Lower lobe of right lung (tissue), 2 donors: ENCODE data around the gene BBS10. TPM values are rescaled to one million over a fixed set of nuclear protein-coding genes. Genes with fewer than 3 reads are reported as not detected.
"Not testable (repeated sequence)": the region's sequence is repeated elsewhere in the genome, so short reads cannot be mapped to it uniquely, and the experiment has no call there.

Experiments
- ATAC-seq, 2 donors: fragments of 200-7000 bp; cut with Tn5 transposase; one replicate each; pipeline ENCODE4 v1.9.1; 2020 to 2022; ENCODE audit warnings: mild to moderate bottlenecking in 2 of 2, moderate library complexity in 2 of 2
- DNase-seq: peaks from one replicate; pipeline ENCODE4 v3.0.0-alpha.2; 2020
- H3K27ac ChIP-seq: fragments of 200-600 bp; one replicate; pipeline ENCODE4 v1.8.0; 2022
- H3K27me3 ChIP-seq: fragments of 200-600 bp; one replicate; pipeline ENCODE4 v1.8.0; 2022; ENCODE audit warnings: low read depth
- H3K36me3 ChIP-seq: fragments of 200-600 bp; one replicate; pipeline ENCODE4 v1.8.0; 2022; ENCODE audit warnings: mild to moderate bottlenecking
- H3K4me1 ChIP-seq: fragments of 200-600 bp; one replicate; pipeline ENCODE4 v1.8.0; 2022
- H3K4me3 ChIP-seq: fragments of 200-600 bp; one replicate; pipeline ENCODE4 v1.8.0; 2022; ENCODE audit warnings: mild to moderate bottlenecking
- H3K9me3 ChIP-seq: fragments of 200-600 bp; one replicate; pipeline ENCODE4 v1.8.0; 2022
- CTCF ChIP-seq: fragments of 200-600 bp; IDR thresholded peaks from one replicate; pipeline ENCODE4 v1.8.0; 2022; ENCODE audit warnings: antibody characterized with exemption, mild to moderate bottlenecking
- intact Hi-C: fragments of 100-400 bp; cut with DNase I; formaldehyde crosslinking; loops from one replicate; pipeline ENCODE4 v1.11.0; 2022
- total RNA-seq: library from RNA; stranded (reverse); fragmentation: NEBNext Ultra II Directional; extraction: Animal tissue kit (Norgen Biotek cat#: 25700); gene quantifications from one replicate; pipeline ENCODE4 v1.2.1, GENCODE V29; 2021
- donor health status: DM: no; HTN: yes; CAD: no; lungs with severe emphysema.

BBS10 gene
- total RNA-seq, 1 donor from 2014 or later = 13.4 TPM

- Histone ChIP-seq H3K36me3 (peaks cover 50% of the 10 kb centered on the region), H3K9me3 (peaks cover 6% of the 10 kb centered on the region), H3K27ac (no peak overlapping the region), H3K27me3 (no peaks in the 10 kb centered on the region), H3K4me3 (no peak overlapping the region), H3K4me1 (no peaks in the 10 kb centered on the region)
- intact Hi-C loops = no loop called here
- TF ChIP-seq CTCF = no peak
- no peak for DNase-seq
- ATAC-seq = no peak
Observed at GRCh38 chr12:76366163-76366562, 17.9 kb upstream of the BBS10 start.

GRCh38 chr12:76364131-76364530 is 15.9 kb upstream of the BBS10 start:
- DNase-seq, H3K27ac ChIP-seq, ATAC-seq, H3K9me3 ChIP-seq, H3K4me1 ChIP-seq, H3K4me3 ChIP-seq, intact Hi-C loops, H3K27me3 ChIP-seq: not testable (repeated sequence)
- H3K36me3 ChIP-seq = peaks cover 33% of the 10 kb centered on the region

- Histone ChIP-seq H3K4me3 (no peak overlapping the region), H3K36me3 (peaks cover 37% of the 10 kb centered on the region), H3K4me1 (no peaks in the 10 kb centered on the region), H3K9me3 (peaks cover 6% of the 10 kb centered on the region), H3K27me3 (no peaks in the 10 kb centered on the region), H3K27ac (no peak overlapping the region)
- no peak for TF ChIP-seq CTCF
- intact Hi-C loops = no loop called here
- ATAC-seq (no peak), DNase-seq (no peak)
Observed at GRCh38 chr12:76360316-76360715, 12.1 kb upstream of the BBS10 start.

GRCh38 chr12:76356071-76356470 is 7.9 kb upstream of the BBS10 start:
- peaks cover 39% of the 10 kb centered on the region for H3K36me3 ChIP-seq
- intact Hi-C loops = no loop called here

GRCh38 chr12:76346798-76347420 is 1.3 kb downstream of the BBS10 start:
- H3K27ac ChIP-seq = peak overlapping the region; percentile 92
- no peaks in the 10 kb centered on the region for H3K27me3 ChIP-seq
- intact Hi-C loops = no loop called here
- H3K9me3 ChIP-seq = no peaks in the 10 kb centered on the region
- H3K36me3 ChIP-seq = no peaks in the 10 kb centered on the region
- peaks cover 23% of the 10 kb centered on the region for H3K4me1 ChIP-seq
- DNase-seq (no peak), ATAC-seq (peak; percentile 65 to 71)
- H3K4me3 ChIP-seq = peak overlapping the region; percentile 91
- TF ChIP-seq CTCF = peak; percentile 35

More at GRCh38 chr12:76356071-76356470, 7.9 kb upstream of the BBS10 start:
- ATAC-seq (no peak), DNase-seq (no peak)
- Histone ChIP-seq H3K27ac (no peak overlapping the region), H3K4me1 (no peaks in the 10 kb centered on the region), H3K4me3 (no peak overlapping the region), H3K27me3 (no peaks in the 10 kb centered on the region), H3K9me3 (no peaks in the 10 kb centered on the region)
- TF ChIP-seq CTCF = no peak

GRCh38 chr12:76346236-76346635 is 2.0 kb downstream of the BBS10 start:
- no peaks in the 10 kb centered on the region for H3K27me3 ChIP-seq
- DNase-seq (no peak), ATAC-seq (no peak)
- H3K9me3 ChIP-seq = no peaks in the 10 kb centered on the region
- H3K27ac ChIP-seq = peak overlapping the region; percentile 92
- intact Hi-C loops = no loop called here
- peaks cover 23% of the 10 kb centered on the region for H3K4me1 ChIP-seq
- no peak overlapping the region for H3K4me3 ChIP-seq
- no peaks in the 10 kb centered on the region for H3K36me3 ChIP-seq
- no peak for TF ChIP-seq CTCF
